ENCODE results near the gene ATF7.

Gene ATF7

GRCh38 chr12:53496752-53497032 lies 129.5 kb downstream of the ATF7 start:
- no peak for TF ChIP-seq CTCF (IDR thresholded peaks at IDR 0.05; ENCODE audit: low read depth, low read length, missing control alignments)
- H3K4me3 ChIP-seq (replicated peaks; ENCODE audit: low read depth, low read length) = no peak overlapping the region
- no peak for DNase-seq (ENCODE audit: extremely low read depth, low read depth)

GRCh38 chr12:53495903-53496751 lies 130.1 kb downstream of the ATF7 start:
- no peak for DNase-seq (ENCODE audit: extremely low read depth, low read depth)
- no peak for TF ChIP-seq CTCF (IDR thresholded peaks at IDR 0.05; ENCODE audit: low read depth, low read length, missing control alignments)
- no peak overlapping the region for H3K4me3 ChIP-seq (replicated peaks; ENCODE audit: low read depth, low read length)

GRCh38 chr12:53493610-53494391 lies 132.4 kb downstream of the ATF7 start:
- TF ChIP-seq CTCF (IDR thresholded peaks at IDR 0.05; ENCODE audit: low read depth, low read length, missing control alignments) = no peak
- no peak for DNase-seq (ENCODE audit: extremely low read depth, low read depth)

GRCh38 chr12:53492830-53493609 lies 133.2 kb downstream of the ATF7 start:
- TF ChIP-seq CTCF (IDR thresholded peaks at IDR 0.05; ENCODE audit: low read depth, low read length, missing control alignments) = no peak
- H3K4me3 ChIP-seq (replicated peaks; ENCODE audit: low read depth, low read length) = peak overlapping the region; percentile 42
- DNase-seq (ENCODE audit: extremely low read depth, low read depth) = peak; percentile 81

More at GRCh38 chr12:53493610-53494391, 132.4 kb downstream of the ATF7 start:
- peak overlapping the region; percentile 42 for H3K4me3 ChIP-seq (replicated peaks; ENCODE audit: low read depth, low read length)

- peak overlapping the region; percentile 42 for H3K4me3 ChIP-seq (replicated peaks; ENCODE audit: low read depth, low read length)
- TF ChIP-seq CTCF (IDR thresholded peaks at IDR 0.05; ENCODE audit: low read depth, low read length, missing control alignments) = no peak
- DNase-seq (ENCODE audit: extremely low read depth, low read depth) = no peak
Measured at GRCh38 chr12:53492188-53492587, 134.0 kb downstream of the ATF7 start.

- H3K4me3 ChIP-seq (replicated peaks; ENCODE audit: low read depth, low read length) = no peak overlapping the region
- DNase-seq (ENCODE audit: extremely low read depth, low read depth) = no peak
- no peak for TF ChIP-seq CTCF (IDR thresholded peaks at IDR 0.05; ENCODE audit: low read depth, low read length, missing control alignments)
Measured at GRCh38 chr12:53489242-53489864, 136.8 kb downstream of the ATF7 start.

All from HFF-Myc (cell line).